ENCODE measurements around the gene IL17B. TPM values are rescaled to one million over a fixed set of nuclear protein-coding genes. Genes with fewer than 3 reads are reported as not detected.

The IL17B gene
- total and polyA plus RNA-seq, 2 of the 13 experiments (the other 11 are each of a cell fraction or from before 2014, with no cell fraction given): 0.29 to 2.6 TPM

DNA sequence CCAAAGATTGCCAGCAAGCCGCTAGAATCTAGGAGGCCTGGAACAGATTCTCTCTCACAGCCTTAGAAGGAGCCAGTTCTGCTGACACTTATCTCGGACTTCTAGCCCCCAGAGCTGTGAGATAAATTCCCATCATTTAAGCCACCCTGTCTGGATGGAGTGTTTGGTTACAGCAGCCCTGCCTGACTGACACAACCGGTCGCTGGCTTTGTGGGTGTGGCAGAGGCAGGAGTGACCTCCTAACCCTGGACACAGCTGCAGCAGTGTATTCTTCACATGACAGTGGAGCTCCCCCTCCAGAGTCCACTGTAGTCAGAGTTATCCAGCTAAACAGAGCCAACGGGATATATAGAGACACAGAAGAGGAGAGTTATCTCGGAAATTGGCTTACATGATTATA is 21.2 kb upstream of the IL17B start:
- POLR2A ChIA-PET: no interaction called here
- Histone ChIP-seq H2AFZ (ENCODE audit: low read length) (no peak overlapping the region), H3K4me3 (replicated peaks in 1 of 3; ENCODE audit: insufficient read depth in 1 of 3, low read depth in 2 of 3, low read length in 3 of 3) (no peak overlapping the region), H3K36me3 (replicated peaks in 1 of 2; ENCODE audit: control insufficient read depth in 1 of 2, insufficient read depth in 2 of 2, low read length in 2 of 2) (no peaks in the 10 kb centered on the region), H3K4me1 (ENCODE audit: insufficient read depth, low read length) (peaks cover 32% of the 10 kb centered on the region), H3K27me3 (ENCODE audit: control insufficient read depth in 1 of 2, insufficient read depth in 2 of 2, low read length in 2 of 2) (peaks cover 0 to 8% of the 10 kb centered on the region in 2 experiments; a peak in 1 of 5 replicates), H3K9me3 (ENCODE audit: low read length) (no peaks in the 10 kb centered on the region), H3K9ac (ENCODE audit: insufficient read depth, low read depth, low read length) (no peak overlapping the region), H3K79me2 (ENCODE audit: insufficient read depth, low read length) (no peaks in the 10 kb centered on the region), H4K20me1 (ENCODE audit: insufficient read depth, low read length) (no peaks in the 10 kb centered on the region), H3K4me2 (ENCODE audit: low read depth, low read length) (no peak overlapping the region; the same call in 1 of the 2 replicates), H3K27ac (ENCODE audit: extremely low read length, insufficient read depth, low read length) (no peak overlapping the region)
- WGBS (ENCODE audit: low lambda C conversion rate): 38% methylated on average over 1 of the region's 6 CpGs
- in situ Hi-C loops (cut with HindIII; ENCODE audit: extremely low pct_ligation_motif_present, low pct_unique_long_range_greater_than_20kb): no loop called here
- BruUV-seq (replicated peaks): no TSS peak
- DNase-seq (ENCODE audit: low spot score) (peak; percentile 42), FAIRE-seq (peak; percentile 26), ATAC-seq (peak; percentile 85)
- CTCF ChIA-PET (ENCODE audit: low intra/inter-chr PET ratio, low total read pairs): no interaction called here
- intact Hi-C loops (cut with micrococcal nuclease; ENCODE audit: unreplicated experiment): no loop called here
- TF ChIP-seq AKNA (CRISPR knock-in tag; IDR thresholded peaks at IDR 0.05; ENCODE audit: borderline replicate concordance) (no peak), MIER3 (CRISPR knock-in tag; IDR thresholded peaks at IDR 0.05; ENCODE audit: borderline replicate concordance) (no peak), NR2F6 (IDR thresholded peaks at IDR 0.05) (peak; percentile 70), NR2F6 (CRISPR knock-in tag; IDR thresholded peaks at IDR 0.05) (peak; percentile 86), ZNF251 (CRISPR knock-in tag; IDR thresholded peaks at IDR 0.05) (no peak), SAP130 (CRISPR knock-in tag; IDR thresholded peaks at IDR 0.05; ENCODE audit: low read depth) (peak; percentile 58), LBX2 (CRISPR knock-in tag; IDR thresholded peaks at IDR 0.05; ENCODE audit: borderline replicate concordance) (no peak), KMT2A (CRISPR knock-in tag; IDR thresholded peaks at IDR 0.05) (no peak), KLF9 (CRISPR knock-in tag; IDR thresholded peaks at IDR 0.05; ENCODE audit: low read depth) (no peak), SRY (CRISPR knock-in tag; IDR thresholded peaks at IDR 0.05) (no peak), SMARCC2 (IDR thresholded peaks at IDR 0.05) (no peak), FIP1L1 (IDR thresholded peaks at IDR 0.05; ENCODE audit: borderline replicate concordance, insufficient read depth, low read depth, low read length) (no peak), ZNF225 (CRISPR knock-in tag; IDR thresholded peaks at IDR 0.05) (no peak)
- TF ChIP-seq, protein P1, sequence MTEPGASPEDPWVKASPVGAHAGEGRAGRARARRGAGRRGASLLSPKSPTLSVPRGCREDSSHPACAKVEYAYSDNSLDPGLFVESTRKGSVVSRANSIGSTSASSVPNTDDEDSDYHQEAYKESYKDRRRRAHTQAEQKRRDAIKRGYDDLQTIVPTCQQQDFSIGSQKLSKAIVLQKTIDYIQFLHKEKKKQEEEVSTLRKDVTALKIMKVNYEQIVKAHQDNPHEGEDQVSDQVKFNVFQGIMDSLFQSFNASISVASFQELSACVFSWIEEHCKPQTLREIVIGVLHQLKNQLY (CRISPR knock-in tag; IDR thresholded peaks at IDR 0.05): no peak
- TF ChIP-seq, protein P2, sequence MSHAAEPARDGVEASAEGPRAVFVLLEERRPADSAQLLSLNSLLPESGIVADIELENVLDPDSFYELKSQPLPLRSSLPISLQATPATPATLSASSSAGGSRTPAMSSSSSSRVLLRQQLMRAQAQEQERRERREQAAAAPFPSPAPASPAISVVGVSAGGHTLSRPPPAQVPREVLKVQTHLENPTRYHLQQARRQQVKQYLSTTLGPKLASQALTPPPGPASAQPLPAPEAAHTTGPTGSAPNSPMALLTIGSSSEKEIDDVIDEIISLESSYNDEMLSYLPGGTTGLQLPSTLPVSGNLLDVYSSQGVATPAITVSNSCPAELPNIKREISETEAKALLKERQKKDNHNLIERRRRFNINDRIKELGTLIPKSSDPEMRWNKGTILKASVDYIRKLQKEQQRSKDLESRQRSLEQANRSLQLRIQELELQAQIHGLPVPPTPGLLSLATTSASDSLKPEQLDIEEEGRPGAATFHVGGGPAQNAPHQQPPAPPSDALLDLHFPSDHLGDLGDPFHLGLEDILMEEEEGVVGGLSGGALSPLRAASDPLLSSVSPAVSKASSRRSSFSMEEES (CRISPR knock-in tag; IDR thresholded peaks at IDR 0.05): 0 out of 2 replicates have a peak, but pooled peaks have one; percentile 16
- TF ChIP-seq, protein P3, sequence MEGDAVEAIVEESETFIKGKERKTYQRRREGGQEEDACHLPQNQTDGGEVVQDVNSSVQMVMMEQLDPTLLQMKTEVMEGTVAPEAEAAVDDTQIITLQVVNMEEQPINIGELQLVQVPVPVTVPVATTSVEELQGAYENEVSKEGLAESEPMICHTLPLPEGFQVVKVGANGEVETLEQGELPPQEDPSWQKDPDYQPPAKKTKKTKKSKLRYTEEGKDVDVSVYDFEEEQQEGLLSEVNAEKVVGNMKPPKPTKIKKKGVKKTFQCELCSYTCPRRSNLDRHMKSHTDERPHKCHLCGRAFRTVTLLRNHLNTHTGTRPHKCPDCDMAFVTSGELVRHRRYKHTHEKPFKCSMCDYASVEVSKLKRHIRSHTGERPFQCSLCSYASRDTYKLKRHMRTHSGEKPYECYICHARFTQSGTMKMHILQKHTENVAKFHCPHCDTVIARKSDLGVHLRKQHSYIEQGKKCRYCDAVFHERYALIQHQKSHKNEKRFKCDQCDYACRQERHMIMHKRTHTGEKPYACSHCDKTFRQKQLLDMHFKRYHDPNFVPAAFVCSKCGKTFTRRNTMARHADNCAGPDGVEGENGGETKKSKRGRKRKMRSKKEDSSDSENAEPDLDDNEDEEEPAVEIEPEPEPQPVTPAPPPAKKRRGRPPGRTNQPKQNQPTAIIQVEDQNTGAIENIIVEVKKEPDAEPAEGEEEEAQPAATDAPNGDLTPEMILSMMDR (CRISPR knock-in tag; IDR thresholded peaks at IDR 0.05): 0 out of 2 replicates have a peak, but pooled peaks have one; percentile 5
